IMR-90 (cell line): ENCODE results near the gene PTCD1. TPM values are rescaled to one million over a fixed set of nuclear protein-coding genes. Genes with fewer than 3 reads are reported as not detected.

Experiments
- ATAC-seq: fragments of 200-7000 bp; cut with Tn5 transposase; 2 replicates; pipeline ENCODE4 v1.9.1; 2020; ENCODE audit warnings: low read depth, mild to moderate bottlenecking, moderate library complexity
- BruUV-seq: library from RNA; stranded (reverse); fragments of 400-500 nt; replicated peaks from 2 replicates; lab custom pipeline; 2021; lab: Mats Ljungman, UMichigan
- CTCF ChIA-PET: fragments of 300-600 bp; formaldehyde crosslinking; extraction: SDS; loops from one replicate; lab custom pipeline; 2021; ENCODE audit warnings: antibody characterized with exemption; lab: Yijun Ruan, JAX
- POLR2A ChIA-PET: fragments of 300-600 bp; sonication (Branson Sonifier 250); formaldehyde crosslinking; loops from one replicate; lab custom pipeline; 2022; ENCODE audit warnings: antibody characterized with exemption; ENCODE audit not compliant: unreplicated experiment; lab: Charles Lee
- DNase-seq: peaks from one replicate; pipeline ENCODE4 v3.0.0; 2013
- H2AFZ ChIP-seq: replicated peaks from 2 replicates; pipeline ENCODE3; 2013; ENCODE audit warnings: low read length, mild to moderate bottlenecking; ENCODE audit not compliant: poor library complexity
- H2AK5ac ChIP-seq: 2 replicates; pipeline ENCODE4 v1.6.1; 2013; ENCODE audit warnings: low read depth, low read length, inconsistent platforms
- H2AK9ac ChIP-seq: replicated peaks from 2 replicates; pipeline ENCODE3; 2013; ENCODE audit warnings: mild to moderate bottlenecking, low read depth, low read length, moderate library complexity; ENCODE audit not compliant: poor library complexity
- H2BK120ac ChIP-seq: 2 replicates; pipeline ENCODE4 v1.6.1; 2013; ENCODE audit warnings: low read depth, low read length, inconsistent platforms
- H2BK15ac ChIP-seq: 3 replicates; pipeline ENCODE4 v1.6.1; 2013; ENCODE audit warnings: low read depth, low read length, inconsistent platforms
- H2BK20ac ChIP-seq: 2 replicates; pipeline ENCODE4 v1.6.1; 2013; ENCODE audit warnings: low read depth, mild to moderate bottlenecking, inconsistent platforms, low read length, moderate library complexity
- H2BK5ac ChIP-seq: 2 replicates; pipeline ENCODE4 v1.6.1; 2013; ENCODE audit warnings: mild to moderate bottlenecking, low read depth, low read length, inconsistent platforms; ENCODE audit not compliant: poor library complexity, severe bottlenecking
- H3K14ac ChIP-seq: replicated peaks from 2 replicates; pipeline ENCODE4 v1.6.1; 2013; ENCODE audit warnings: low read depth, low read length, inconsistent platforms
- H3K18ac ChIP-seq: 2 replicates; pipeline ENCODE4 v1.6.1; 2013; ENCODE audit warnings: low read depth, low read length, control low read depth
- H3K23ac ChIP-seq: 2 replicates; pipeline ENCODE4 v1.6.1; 2013; ENCODE audit warnings: low read depth, low read length, inconsistent platforms
- H3K27ac ChIP-seq: 2 replicates; pipeline ENCODE4 v1.5.1; 2013; ENCODE audit warnings: mild to moderate bottlenecking, control low read depth, low read length; ENCODE audit not compliant: insufficient read depth
- H3K27me3 ChIP-seq: 2 replicates; pipeline ENCODE4 v1.6.1; 2013; ENCODE audit warnings: low read length; ENCODE audit not compliant: control insufficient read depth, insufficient read depth
- H3K36me3 ChIP-seq: 2 replicates; pipeline ENCODE4 v1.6.1; 2013; ENCODE audit warnings: low read length, mixed read lengths; ENCODE audit not compliant: control insufficient read depth, insufficient read depth
- H3K4ac ChIP-seq: 2 replicates; pipeline ENCODE4 v1.6.1; 2013; ENCODE audit warnings: low read depth, low read length, inconsistent platforms
- H3K4me1 ChIP-seq: 2 replicates; pipeline ENCODE4 v1.6.1; 2013; ENCODE audit warnings: low read length, mixed read lengths; ENCODE audit not compliant: control insufficient read depth, insufficient read depth
- H3K4me2 ChIP-seq: 2 replicates; pipeline ENCODE4 v1.6.1; 2013; ENCODE audit warnings: low read depth, mild to moderate bottlenecking, control low read depth, low read length, moderate library complexity
- H3K4me3 ChIP-seq: 2 replicates; pipeline ENCODE4 v1.5.1; 2013; ENCODE audit warnings: low read depth, mild to moderate bottlenecking, control low read depth, low read length, moderate library complexity; ENCODE audit not compliant: insufficient read depth
- H3K56ac ChIP-seq: 2 replicates; pipeline ENCODE4 v1.6.1; 2013; ENCODE audit warnings: low read length, inconsistent platforms; ENCODE audit not compliant: insufficient read depth; ENCODE audit errors: extremely low read depth
- H3K79me1 ChIP-seq, 2 experiments: 2 replicates each; pipeline ENCODE4 v1.6.1; 2013; ENCODE audit warnings: low read length in 2 of 2, inconsistent platforms in 1 of 2, low read depth in 1 of 2
- H3K9ac ChIP-seq: 2 replicates; pipeline ENCODE4 v1.6.1; 2013; ENCODE audit warnings: low read depth, low read length, control low read depth
- H3K9me1 ChIP-seq: 2 replicates; pipeline ENCODE4 v1.6.1; 2013; ENCODE audit warnings: low read length, inconsistent platforms; ENCODE audit not compliant: insufficient read depth
- H3K9me3 ChIP-seq: 2 replicates; pipeline ENCODE4 v1.6.1; 2013; ENCODE audit warnings: low read length; ENCODE audit not compliant: control insufficient read depth, insufficient read depth
- H4K20me1 ChIP-seq: 2 replicates; pipeline ENCODE4 v1.6.1; 2013; ENCODE audit warnings: low read length, inconsistent platforms; ENCODE audit not compliant: insufficient read depth
- H4K5ac ChIP-seq: 2 replicates; pipeline ENCODE4 v1.6.1; 2013; ENCODE audit warnings: mild to moderate bottlenecking, low read depth, low read length, control low read depth
- H4K8ac ChIP-seq, 2 experiments: 2 replicates each; pipeline ENCODE4 v1.6.1; 2013; ENCODE audit warnings: low read depth in 2 of 2, low read length in 2 of 2, control low read depth in 1 of 2, inconsistent platforms in 1 of 2
- H4K91ac ChIP-seq: 2 replicates; pipeline ENCODE4 v1.6.1; 2013; ENCODE audit warnings: low read depth, low read length, inconsistent platforms; ENCODE audit not compliant: insufficient read depth
- BHLHE40 ChIP-seq: fragments of 150-350 bp; IDR thresholded peaks from 2 replicates; pipeline ENCODE4 v1.6.1; 2016; ENCODE audit warnings: mild to moderate bottlenecking, low read depth, low read length
- CEBPB ChIP-seq: IDR thresholded peaks from 2 replicates; pipeline ENCODE4 v1.6.1; 2012; ENCODE audit warnings: low read depth, low read length, improper control_type of control experiment
- CHD1 ChIP-seq: IDR thresholded peaks from 2 replicates; pipeline ENCODE4 v1.6.1; 2012; ENCODE audit warnings: low read depth, low read length, improper control_type of control experiment
- ELK1 ChIP-seq: fragments of 150-350 bp; IDR thresholded peaks from 2 replicates; pipeline ENCODE4 v1.6.1; 2016; ENCODE audit warnings: low read depth, mild to moderate bottlenecking, low read length, moderate library complexity, borderline replicate concordance
- FOS ChIP-seq: fragments of 150-350 bp; IDR thresholded peaks from 2 replicates; pipeline ENCODE4 v1.6.1; 2016; ENCODE audit warnings: low read depth, low read length
- MAFK ChIP-seq: IDR thresholded peaks from 2 replicates; pipeline ENCODE4 v1.6.1; 2012; ENCODE audit warnings: low read depth, low read length, improper control_type of control experiment
- MAZ ChIP-seq: IDR thresholded peaks from 2 replicates; pipeline ENCODE4 v1.6.1; 2012; ENCODE audit warnings: low read depth, mild to moderate bottlenecking, low read length, improper control_type of control experiment, moderate library complexity, borderline replicate concordance
- MXI1 ChIP-seq: IDR thresholded peaks from 2 replicates; pipeline ENCODE4 v1.6.1; 2012; ENCODE audit warnings: low read depth, mild to moderate bottlenecking, low read length, moderate library complexity, borderline replicate concordance
- NFE2L2 ChIP-seq: fragments of 150-350 bp; IDR thresholded peaks from 2 replicates; pipeline ENCODE4 v1.6.1; 2016; ENCODE audit warnings: low read depth, mild to moderate bottlenecking, low read length
- POLR2A ChIP-seq: IDR thresholded peaks from 2 replicates; pipeline ENCODE4 v1.6.1; 2012; ENCODE audit warnings: mild to moderate bottlenecking, low read depth, low read length
- RAD21 ChIP-seq: IDR thresholded peaks from 2 replicates; pipeline ENCODE4 v1.6.1; 2012; ENCODE audit warnings: low read length, improper control_type of control experiment
- RFX5 ChIP-seq: IDR thresholded peaks from 2 replicates; pipeline ENCODE4 v1.8.0; 2012; ENCODE audit warnings: low read depth, mild to moderate bottlenecking, low read length, moderate library complexity
- SMC3 ChIP-seq: fragments of 150-350 bp; IDR thresholded peaks from 2 replicates; pipeline ENCODE4 v1.6.1; 2016; ENCODE audit warnings: low read depth, mild to moderate bottlenecking, antibody characterized with exemption, low read length, moderate library complexity
- USF2 ChIP-seq: fragments of 150-350 bp; IDR thresholded peaks from 2 replicates; pipeline ENCODE4 v1.6.1; 2017; ENCODE audit warnings: mild to moderate bottlenecking, antibody characterized with exemption, low read length, low read depth
- WGBS, 2 experiments: methylation state at CpG; one replicate each; pipeline versions ENCODE4 v1.1.5 to v1.1.7; 2013; ENCODE audit warnings: missing lambda C conversion rate in 2 of 2; ENCODE audit not compliant: insufficient read length in 1 of 2; ENCODE audit errors: extremely low coverage in 2 of 2; 5-methylcytosine and 5-hydroxymethylcytosine counted together
- dilution Hi-C: fragments of 300-500 bp; cut with HindIII; formaldehyde crosslinking; loops from one replicate; pipeline ENCODE4 v1.14.3; 2018; ENCODE audit warnings: low sequenced_read_pairs; ENCODE audit not compliant: unreplicated experiment
- in situ Hi-C: fragments of 300-500 bp; cut with MboI; formaldehyde crosslinking; loops from 3 replicates; pipeline ENCODE4 v1.14.3; 2019; ENCODE audit warnings: low sequenced_read_pairs, inconsistent platforms, mixed read lengths
- intact Hi-C: fragments of 100-400 bp; cut with micrococcal nuclease; formaldehyde crosslinking; loops from 2 replicates; pipeline ENCODE4 v1.10.0; 2022
- polyA plus RNA-seq, 3 experiments: library from polyadenylated mRNA; depleted of rRNA; stranded (reverse); fragments of >200 nt; gene quantifications; 2 replicates each; pipeline ENCODE4 v1.2.3, GENCODE V29; 2012; ENCODE audit warnings: low replicate concordance in 1 of 3
- total RNA-seq: library from RNA; depleted of rRNA; stranded (reverse); fragments of >200 nt; gene quantifications from 2 replicates; pipeline ENCODE4 v1.2.3, GENCODE V29; 2012

The PTCD1 gene
- total and polyA plus RNA-seq, 2 of the 4 experiments (the other 2 are of a cell fraction): 2.2 to 4.0 TPM

GRCh38 chr7:99472561-99473314 is 34.1 kb upstream of the PTCD1 start, which contains the start of gene ZNF789 (continued):
- TF ChIP-seq RAD21 (no peak), POLR2A (peak; percentile 63), BHLHE40 (peak; percentile 50)

- H4K91ac ChIP-seq: no peak overlapping the region
- H2BK120ac ChIP-seq: no peak overlapping the region
- H3K27ac ChIP-seq: no peak overlapping the region
- POLR2A ChIA-PET: no interaction called here
- dilution Hi-C loops (no loop called here), in situ Hi-C loops (no loop called here), intact Hi-C loops (no loop called here)
- no peak overlapping the region for H3K18ac ChIP-seq
- H3K9ac ChIP-seq: no peak overlapping the region
- no peak overlapping the region for H3K14ac ChIP-seq
- H2BK20ac ChIP-seq: no peak overlapping the region
- peaks cover 2% of the 10 kb centered on the region; the same call in 1 of the 2 replicates for H3K4me1 ChIP-seq
- no peak overlapping the region for H3K4ac ChIP-seq
- H2AFZ ChIP-seq: peak overlapping the region; percentile 67
- H2AK9ac ChIP-seq: no peak overlapping the region
- peaks cover 3% of the 10 kb centered on the region; the same call in 1 of the 2 replicates for H3K9me1 ChIP-seq
- H3K27me3 ChIP-seq: no peaks in the 10 kb centered on the region
- H3K79me1 ChIP-seq: peaks cover 7 to 33% of the 10 kb centered on the region in 2 experiments
- WGBS, 2 experiments: 30% methylated on average over 7 of the region's 23 CpGs; no CpG with 5 or more reads in 1 of the 2 experiments
- CTCF ChIA-PET: interaction anchor here (0.6 kb wide), 1 partner anchor 598 kb away, joined by 3 read pairs; no protein-coding TSS in a partner anchor
- H3K23ac ChIP-seq: no peak overlapping the region
- H3K9me3 ChIP-seq: no peaks in the 10 kb centered on the region
- H4K20me1 ChIP-seq: no peaks in the 10 kb centered on the region
- H2BK5ac ChIP-seq: no peak overlapping the region
- BruUV-seq: no TSS peak
- H2BK15ac ChIP-seq: no peak overlapping the region
- H3K4me2 ChIP-seq: no peak overlapping the region
- no peaks in the 10 kb centered on the region for H3K36me3 ChIP-seq
- no peak overlapping the region for H4K5ac ChIP-seq
- no peak overlapping the region for H2AK5ac ChIP-seq
- H4K8ac ChIP-seq: no peak overlapping the region
- H3K4me3 ChIP-seq: no peak overlapping the region
- no peak for ATAC-seq
- DNase-seq: no peak
- H3K56ac ChIP-seq: no peak overlapping the region
- TF ChIP-seq RFX5: no peak
- no peak for TF ChIP-seq NFE2L2
- no peak for TF ChIP-seq POLR2A
- TF ChIP-seq BHLHE40: no peak
- TF ChIP-seq ELK1: no peak
- no peak for TF ChIP-seq FOS
- TF ChIP-seq MAZ: no peak
- TF ChIP-seq CHD1: no peak
- no peak for TF ChIP-seq RAD21
- no peak for TF ChIP-seq CEBPB
- no peak for TF ChIP-seq MAFK
- TF ChIP-seq SMC3: no peak
- no peak for TF ChIP-seq MXI1
- no peak for TF ChIP-seq USF2
These were observed 30.9 kb upstream of the PTCD1 start for GRCh38 chr7:99469381-99470065.
